ENCODE data around the gene DENND2D.

DNA sequence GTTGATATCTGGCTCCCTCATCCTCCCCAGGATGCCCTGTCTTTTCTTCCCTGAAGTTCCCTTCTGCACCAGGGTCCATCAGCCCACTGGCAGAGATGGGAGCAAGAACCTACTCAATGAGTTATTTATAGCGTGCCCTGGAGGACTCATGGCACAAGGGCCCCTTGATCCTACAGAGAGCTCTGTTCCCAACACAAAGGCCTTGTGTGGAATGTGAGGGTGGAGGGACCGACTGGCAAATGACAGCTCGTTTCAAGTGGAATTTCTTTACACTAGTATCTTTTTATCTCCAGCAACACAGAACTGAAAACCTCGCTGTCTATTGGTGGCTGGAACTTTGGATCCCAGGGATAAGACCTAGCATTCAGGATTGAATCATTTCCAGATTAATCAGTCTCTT lies 49.5 kb upstream of the DENND2D start:
- no peak for TF ChIP-seq YY1 (IDR thresholded peaks at IDR 0.05; ENCODE audit: insufficient read depth, insufficient read length)
- TF ChIP-seq ZNF274 (IDR thresholded peaks at IDR 0.05; ENCODE audit: low read depth, low read length), result no peak

Measured in NT2/D1 (cell line).